IMR-90 (cell line): Measurements from ENCODE around the gene PPP1R13B. TPM values are rescaled to one million over a fixed set of nuclear protein-coding genes. Genes with fewer than 3 reads are reported as not detected.

Source experiments
- ATAC-seq: fragments of 200-7000 bp; cut with Tn5 transposase; 2 replicates; pipeline ENCODE4 v1.9.1; 2020; ENCODE audit warnings: low read depth, mild to moderate bottlenecking, moderate library complexity
- BruUV-seq: library from RNA; stranded (reverse); fragments of 400-500 nt; replicated peaks from 2 replicates; lab custom pipeline; 2021; lab: Mats Ljungman, UMichigan
- CTCF ChIA-PET: fragments of 300-600 bp; formaldehyde crosslinking; extraction: SDS; loops from one replicate; lab custom pipeline; 2021; ENCODE audit warnings: antibody characterized with exemption; lab: Yijun Ruan, JAX
- POLR2A ChIA-PET: fragments of 300-600 bp; sonication (Branson Sonifier 250); formaldehyde crosslinking; loops from one replicate; lab custom pipeline; 2022; ENCODE audit warnings: antibody characterized with exemption; ENCODE audit not compliant: unreplicated experiment; lab: Charles Lee
- DNase-seq: peaks from one replicate; pipeline ENCODE4 v3.0.0; 2013
- H2AFZ ChIP-seq: replicated peaks from 2 replicates; pipeline ENCODE3; 2013; ENCODE audit warnings: low read length, mild to moderate bottlenecking; ENCODE audit not compliant: poor library complexity
- H2AK5ac ChIP-seq: 2 replicates; pipeline ENCODE4 v1.6.1; 2013; ENCODE audit warnings: low read depth, low read length, inconsistent platforms
- H2AK9ac ChIP-seq: replicated peaks from 2 replicates; pipeline ENCODE3; 2013; ENCODE audit warnings: mild to moderate bottlenecking, low read depth, low read length, moderate library complexity; ENCODE audit not compliant: poor library complexity
- H2BK120ac ChIP-seq: 2 replicates; pipeline ENCODE4 v1.6.1; 2013; ENCODE audit warnings: low read depth, low read length, inconsistent platforms
- H2BK15ac ChIP-seq: 3 replicates; pipeline ENCODE4 v1.6.1; 2013; ENCODE audit warnings: low read depth, low read length, inconsistent platforms
- H2BK20ac ChIP-seq: 2 replicates; pipeline ENCODE4 v1.6.1; 2013; ENCODE audit warnings: low read depth, mild to moderate bottlenecking, inconsistent platforms, low read length, moderate library complexity
- H2BK5ac ChIP-seq: 2 replicates; pipeline ENCODE4 v1.6.1; 2013; ENCODE audit warnings: mild to moderate bottlenecking, low read depth, low read length, inconsistent platforms; ENCODE audit not compliant: poor library complexity, severe bottlenecking
- H3K14ac ChIP-seq: replicated peaks from 2 replicates; pipeline ENCODE4 v1.6.1; 2013; ENCODE audit warnings: low read depth, low read length, inconsistent platforms
- H3K18ac ChIP-seq: 2 replicates; pipeline ENCODE4 v1.6.1; 2013; ENCODE audit warnings: low read depth, low read length, control low read depth
- H3K23ac ChIP-seq: 2 replicates; pipeline ENCODE4 v1.6.1; 2013; ENCODE audit warnings: low read depth, low read length, inconsistent platforms
- H3K27ac ChIP-seq: 2 replicates; pipeline ENCODE4 v1.5.1; 2013; ENCODE audit warnings: mild to moderate bottlenecking, control low read depth, low read length; ENCODE audit not compliant: insufficient read depth
- H3K27me3 ChIP-seq: 2 replicates; pipeline ENCODE4 v1.6.1; 2013; ENCODE audit warnings: low read length; ENCODE audit not compliant: control insufficient read depth, insufficient read depth
- H3K36me3 ChIP-seq: 2 replicates; pipeline ENCODE4 v1.6.1; 2013; ENCODE audit warnings: low read length, mixed read lengths; ENCODE audit not compliant: control insufficient read depth, insufficient read depth
- H3K4ac ChIP-seq: 2 replicates; pipeline ENCODE4 v1.6.1; 2013; ENCODE audit warnings: low read depth, low read length, inconsistent platforms
- H3K4me1 ChIP-seq: 2 replicates; pipeline ENCODE4 v1.6.1; 2013; ENCODE audit warnings: low read length, mixed read lengths; ENCODE audit not compliant: control insufficient read depth, insufficient read depth
- H3K4me2 ChIP-seq: 2 replicates; pipeline ENCODE4 v1.6.1; 2013; ENCODE audit warnings: low read depth, mild to moderate bottlenecking, control low read depth, low read length, moderate library complexity
- H3K4me3 ChIP-seq: 2 replicates; pipeline ENCODE4 v1.5.1; 2013; ENCODE audit warnings: low read depth, mild to moderate bottlenecking, control low read depth, low read length, moderate library complexity; ENCODE audit not compliant: insufficient read depth
- H3K56ac ChIP-seq: 2 replicates; pipeline ENCODE4 v1.6.1; 2013; ENCODE audit warnings: low read length, inconsistent platforms; ENCODE audit not compliant: insufficient read depth; ENCODE audit errors: extremely low read depth
- H3K79me1 ChIP-seq, 2 experiments: 2 replicates each; pipeline ENCODE4 v1.6.1; 2013; ENCODE audit warnings: low read length in 2 of 2, inconsistent platforms in 1 of 2, low read depth in 1 of 2
- H3K9ac ChIP-seq: 2 replicates; pipeline ENCODE4 v1.6.1; 2013; ENCODE audit warnings: low read depth, low read length, control low read depth
- H3K9me1 ChIP-seq: 2 replicates; pipeline ENCODE4 v1.6.1; 2013; ENCODE audit warnings: low read length, inconsistent platforms; ENCODE audit not compliant: insufficient read depth
- H3K9me3 ChIP-seq: 2 replicates; pipeline ENCODE4 v1.6.1; 2013; ENCODE audit warnings: low read length; ENCODE audit not compliant: control insufficient read depth, insufficient read depth
- H4K20me1 ChIP-seq: 2 replicates; pipeline ENCODE4 v1.6.1; 2013; ENCODE audit warnings: low read length, inconsistent platforms; ENCODE audit not compliant: insufficient read depth
- H4K5ac ChIP-seq: 2 replicates; pipeline ENCODE4 v1.6.1; 2013; ENCODE audit warnings: mild to moderate bottlenecking, low read depth, low read length, control low read depth
- H4K8ac ChIP-seq, 2 experiments: 2 replicates each; pipeline ENCODE4 v1.6.1; 2013; ENCODE audit warnings: low read depth in 2 of 2, low read length in 2 of 2, control low read depth in 1 of 2, inconsistent platforms in 1 of 2
- H4K91ac ChIP-seq: 2 replicates; pipeline ENCODE4 v1.6.1; 2013; ENCODE audit warnings: low read depth, low read length, inconsistent platforms; ENCODE audit not compliant: insufficient read depth
- BHLHE40 ChIP-seq: fragments of 150-350 bp; IDR thresholded peaks from 2 replicates; pipeline ENCODE4 v1.6.1; 2016; ENCODE audit warnings: mild to moderate bottlenecking, low read depth, low read length
- CEBPB ChIP-seq: IDR thresholded peaks from 2 replicates; pipeline ENCODE4 v1.6.1; 2012; ENCODE audit warnings: low read depth, low read length, improper control_type of control experiment
- CHD1 ChIP-seq: IDR thresholded peaks from 2 replicates; pipeline ENCODE4 v1.6.1; 2012; ENCODE audit warnings: low read depth, low read length, improper control_type of control experiment
- FOS ChIP-seq: fragments of 150-350 bp; IDR thresholded peaks from 2 replicates; pipeline ENCODE4 v1.6.1; 2016; ENCODE audit warnings: low read depth, low read length
- MAFK ChIP-seq: IDR thresholded peaks from 2 replicates; pipeline ENCODE4 v1.6.1; 2012; ENCODE audit warnings: low read depth, low read length, improper control_type of control experiment
- MAZ ChIP-seq: IDR thresholded peaks from 2 replicates; pipeline ENCODE4 v1.6.1; 2012; ENCODE audit warnings: low read depth, mild to moderate bottlenecking, low read length, improper control_type of control experiment, moderate library complexity, borderline replicate concordance
- MXI1 ChIP-seq: IDR thresholded peaks from 2 replicates; pipeline ENCODE4 v1.6.1; 2012; ENCODE audit warnings: low read depth, mild to moderate bottlenecking, low read length, moderate library complexity, borderline replicate concordance
- NFE2L2 ChIP-seq: fragments of 150-350 bp; IDR thresholded peaks from 2 replicates; pipeline ENCODE4 v1.6.1; 2016; ENCODE audit warnings: low read depth, mild to moderate bottlenecking, low read length
- RAD21 ChIP-seq: IDR thresholded peaks from 2 replicates; pipeline ENCODE4 v1.6.1; 2012; ENCODE audit warnings: low read length, improper control_type of control experiment
- RCOR1 ChIP-seq: IDR thresholded peaks from 2 replicates; pipeline ENCODE4 v1.6.1; 2012; ENCODE audit warnings: mild to moderate bottlenecking, low read length, improper control_type of control experiment; ENCODE audit not compliant: insufficient replicate concordance
- SMC3 ChIP-seq: fragments of 150-350 bp; IDR thresholded peaks from 2 replicates; pipeline ENCODE4 v1.6.1; 2016; ENCODE audit warnings: low read depth, mild to moderate bottlenecking, antibody characterized with exemption, low read length, moderate library complexity
- USF2 ChIP-seq: fragments of 150-350 bp; IDR thresholded peaks from 2 replicates; pipeline ENCODE4 v1.6.1; 2017; ENCODE audit warnings: mild to moderate bottlenecking, antibody characterized with exemption, low read length, low read depth
- WGBS, 2 experiments: methylation state at CpG; one replicate each; pipeline versions ENCODE4 v1.1.5 to v1.1.7; 2013; ENCODE audit warnings: missing lambda C conversion rate in 2 of 2; ENCODE audit not compliant: insufficient read length in 1 of 2; ENCODE audit errors: extremely low coverage in 2 of 2; 5-methylcytosine and 5-hydroxymethylcytosine counted together
- dilution Hi-C: fragments of 300-500 bp; cut with HindIII; formaldehyde crosslinking; loops from one replicate; pipeline ENCODE4 v1.14.3; 2018; ENCODE audit warnings: low sequenced_read_pairs; ENCODE audit not compliant: unreplicated experiment
- in situ Hi-C: fragments of 300-500 bp; cut with MboI; formaldehyde crosslinking; loops from 3 replicates; pipeline ENCODE4 v1.14.3; 2019; ENCODE audit warnings: low sequenced_read_pairs, inconsistent platforms, mixed read lengths
- intact Hi-C: fragments of 100-400 bp; cut with micrococcal nuclease; formaldehyde crosslinking; loops from 2 replicates; pipeline ENCODE4 v1.10.0; 2022
- polyA plus RNA-seq, 3 experiments: library from polyadenylated mRNA; depleted of rRNA; stranded (reverse); fragments of >200 nt; gene quantifications; 2 replicates each; pipeline ENCODE4 v1.2.3, GENCODE V29; 2012; ENCODE audit warnings: low replicate concordance in 1 of 3
- total RNA-seq: library from RNA; depleted of rRNA; stranded (reverse); fragments of >200 nt; gene quantifications from 2 replicates; pipeline ENCODE4 v1.2.3, GENCODE V29; 2012
- TF ChIP-seq, protein P1 (sequence below): fragments of 150-350 bp; IDR thresholded peaks from 2 replicates; pipeline ENCODE4 v1.6.1; 2016; ENCODE audit warnings: low read depth, mild to moderate bottlenecking, low read length, moderate library complexity, borderline replicate concordance

Gene PPP1R13B
- total and polyA plus RNA-seq, 2 of the 4 experiments (the other 2 are of a cell fraction) = 1.6 to 2.8 TPM

- 84 to 100% methylated on average over 5 to 9 of the region's 16 CpGs for WGBS, 2 experiments
- Histone ChIP-seq H3K18ac (no peak overlapping the region), H2BK120ac (no peak overlapping the region), H3K9me1 (peaks cover 10% of the 10 kb centered on the region; the same call in 1 of the 2 replicates), H3K27ac (no peak overlapping the region), H2AK5ac (no peak overlapping the region), H3K14ac (no peak overlapping the region), H3K79me1 (peaks cover 40 to 75% of the 10 kb centered on the region in 2 experiments), H3K27me3 (no peaks in the 10 kb centered on the region), H3K56ac (no peak overlapping the region), H2AFZ (no peak overlapping the region), H3K23ac (no peak overlapping the region), H3K36me3 (peaks cover 55% of the 10 kb centered on the region), H3K9me3 (no peaks in the 10 kb centered on the region), H2BK20ac (no peak overlapping the region), H2BK5ac (no peak overlapping the region), H2AK9ac (no peak overlapping the region), H3K4ac (no peak overlapping the region), H4K8ac (no peak overlapping the region), H3K4me2 (no peak overlapping the region), H4K20me1 (peaks cover 49% of the 10 kb centered on the region), H4K91ac (0 out of 2 replicates have a peak overlapping the region, but pooled peaks have one; percentile 25), H3K9ac (no peak overlapping the region), H4K5ac (no peak overlapping the region), H3K4me3 (no peak overlapping the region), H3K4me1 (peaks cover 6% of the 10 kb centered on the region), H2BK15ac (no peak overlapping the region)
- in situ Hi-C loops (loop anchor here (10.0 kb wide), 1 partner anchor 114 kb away; no protein-coding TSS in a partner anchor), intact Hi-C loops (no loop called here), dilution Hi-C loops (no loop called here)
- DNase-seq (no peak), ATAC-seq (no peak)
- no TSS peak for BruUV-seq
- ChIA-PET CTCF (no interaction called here), POLR2A (no interaction called here)
- no peak for TF ChIP-seq RCOR1
- TF ChIP-seq CHD1 = no peak
- no peak for TF ChIP-seq NFE2L2
- TF ChIP-seq CEBPB = no peak
- no peak for TF ChIP-seq MAZ
- TF ChIP-seq RAD21 = no peak
- TF ChIP-seq USF2 = no peak
- TF ChIP-seq MXI1 = no peak
- TF ChIP-seq BHLHE40 = no peak
- TF ChIP-seq, protein P1, sequence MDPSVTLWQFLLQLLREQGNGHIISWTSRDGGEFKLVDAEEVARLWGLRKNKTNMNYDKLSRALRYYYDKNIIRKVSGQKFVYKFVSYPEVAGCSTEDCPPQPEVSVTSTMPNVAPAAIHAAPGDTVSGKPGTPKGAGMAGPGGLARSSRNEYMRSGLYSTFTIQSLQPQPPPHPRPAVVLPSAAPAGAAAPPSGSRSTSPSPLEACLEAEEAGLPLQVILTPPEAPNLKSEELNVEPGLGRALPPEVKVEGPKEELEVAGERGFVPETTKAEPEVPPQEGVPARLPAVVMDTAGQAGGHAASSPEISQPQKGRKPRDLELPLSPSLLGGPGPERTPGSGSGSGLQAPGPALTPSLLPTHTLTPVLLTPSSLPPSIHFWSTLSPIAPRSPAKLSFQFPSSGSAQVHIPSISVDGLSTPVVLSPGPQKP = no peak
- no peak for TF ChIP-seq SMC3
- TF ChIP-seq MAFK = no peak
- TF ChIP-seq FOS = no peak
These were observed 158.2 kb downstream of the PPP1R13B start for GRCh38 chr14:103688906-103689902.
